Vagina (tissue), 2 donors: ENCODE data around the gene AGBL4. TPM values are rescaled to one million over a fixed set of nuclear protein-coding genes. Genes with fewer than 3 reads are reported as not detected.

Experiments used
- DNase-seq, 2 donors: peaks; one replicate each; pipeline ENCODE4 v3.0.0-alpha.2; 2017; ENCODE audit errors: extremely low spot score in 2 of 2
- H3K27ac ChIP-seq: fragments of 200-600 bp; sonication (generic); one replicate; pipeline ENCODE4 v1.5.1; 2019
- H3K27me3 ChIP-seq: fragments of 200-600 bp; sonication (generic); one replicate; pipeline ENCODE4 v1.5.1; 2019
- H3K36me3 ChIP-seq, 2 donors: fragments of 200-600 bp; sonication (generic); one replicate each; pipeline ENCODE4 v1.5.1; 2017 to 2019
- H3K4me1 ChIP-seq: fragments of 200-600 bp; sonication (generic); one replicate; pipeline ENCODE4 v1.5.1; 2019
- H3K4me3 ChIP-seq, 2 donors: fragments of 200-600 bp; sonication (generic); 1 replicate in 1 of 2; 2 replicates in 1 of 2; pipeline ENCODE4 v1.5.1; 2016 to 2019
- H3K9me3 ChIP-seq: fragments of 200-600 bp; sonication (generic); one replicate; pipeline ENCODE4 v1.5.1; 2019
- CTCF ChIP-seq, 3 experiments: fragments of 450-650 bp in 2 of 3; fragments of 200-600 bp in 1 of 3; sonication (generic) in 1 of 3; IDR thresholded peaks; one replicate each; pipeline ENCODE4 v1.5.1; 2017 to 2019; ENCODE audit warnings: antibody characterized with exemption in 3 of 3, mild to moderate bottlenecking in 2 of 3, moderate library complexity in 2 of 3
- POLR2A ChIP-seq, 2 donors: fragments of 450-650 bp; IDR thresholded peaks; one replicate each; pipeline ENCODE4 v1.6.1; 2017; ENCODE audit warnings: antibody characterized with exemption in 2 of 2, mild to moderate bottlenecking in 2 of 2, moderate library complexity in 2 of 2
- POLR2AphosphoS5 ChIP-seq, 2 donors: sonication (generic); formaldehyde crosslinking; IDR thresholded peaks; one replicate each; pipeline ENCODE4 v1.9.0; 2017; ENCODE audit warnings: antibody characterized with exemption in 2 of 2, mild to moderate bottlenecking in 2 of 2, low read depth in 1 of 2; ENCODE audit not compliant: insufficient read depth in 1 of 2
- intact Hi-C: fragments of 100-400 bp; cut with DNase I; formaldehyde crosslinking; loops from one replicate; pipeline ENCODE4 v1.15.1; 2023
- total RNA-seq: library from RNA; depleted of rRNA; stranded (reverse); fragments of >200 nt; gene quantifications from one replicate; pipeline ENCODE4 v1.2.3, GENCODE V29; 2016

Gene AGBL4
- total RNA-seq, 1 donor from 2014 or later = not detected

GRCh38 chr1:48846441-48846840 lies 1177.3 kb downstream of the AGBL4 start:
- H3K4me3 ChIP-seq = no peak overlapping the region
- intact Hi-C loops = no loop called here

GRCh38 chr1:48844187-48844586 lies 1179.6 kb downstream of the AGBL4 start:
- no peak overlapping the region for H3K27ac ChIP-seq
- DNase-seq = no peak
- H3K36me3 ChIP-seq = no peaks in the 10 kb centered on the region
- TF ChIP-seq POLR2AphosphoS5 (IDR thresholded peaks at IDR 0.05; ENCODE audit: insufficient read depth in 1 of 2, low read depth in 1 of 2) (no peak), CTCF (IDR thresholded peaks at IDR 0.05) (no peak), POLR2A (IDR thresholded peaks at IDR 0.05) (no peak)
- H3K4me3 ChIP-seq = no peak overlapping the region
- intact Hi-C loops = no loop called here
- no peaks in the 10 kb centered on the region for H3K27me3 ChIP-seq
- no peaks in the 10 kb centered on the region for H3K4me1 ChIP-seq
- H3K9me3 ChIP-seq = no peaks in the 10 kb centered on the region

More at GRCh38 chr1:48846441-48846840, 1177.3 kb downstream of the AGBL4 start:
- TF ChIP-seq POLR2AphosphoS5 (IDR thresholded peaks at IDR 0.05; ENCODE audit: insufficient read depth in 1 of 2, low read depth in 1 of 2) (no peak), CTCF (IDR thresholded peaks at IDR 0.05) (no peak), POLR2A (IDR thresholded peaks at IDR 0.05) (no peak)
- Histone ChIP-seq H3K27ac (no peak overlapping the region), H3K36me3 (no peaks in the 10 kb centered on the region), H3K27me3 (no peaks in the 10 kb centered on the region), H3K4me1 (no peaks in the 10 kb centered on the region), H3K9me3 (no peaks in the 10 kb centered on the region)
- no peak for DNase-seq

GRCh38 chr1:48841966-48842365 lies 1181.8 kb downstream of the AGBL4 start:
- no peaks in the 10 kb centered on the region for H3K36me3 ChIP-seq
- intact Hi-C loops = no loop called here
- no peaks in the 10 kb centered on the region for H3K27me3 ChIP-seq
- no peaks in the 10 kb centered on the region for H3K4me1 ChIP-seq
- TF ChIP-seq POLR2AphosphoS5 (IDR thresholded peaks at IDR 0.05; ENCODE audit: insufficient read depth in 1 of 2, low read depth in 1 of 2) = no peak
- no peak for TF ChIP-seq CTCF (IDR thresholded peaks at IDR 0.05)
- no peak for TF ChIP-seq POLR2A (IDR thresholded peaks at IDR 0.05)
- H3K4me3 ChIP-seq = no peak overlapping the region
- H3K27ac ChIP-seq = no peak overlapping the region
- DNase-seq = no peak
- no peaks in the 10 kb centered on the region for H3K9me3 ChIP-seq

- Histone ChIP-seq H3K27me3 (no peaks in the 10 kb centered on the region), H3K36me3 (no peaks in the 10 kb centered on the region), H3K27ac (no peak overlapping the region), H3K9me3 (no peaks in the 10 kb centered on the region), H3K4me3 (no peak overlapping the region), H3K4me1 (no peaks in the 10 kb centered on the region)
- DNase-seq = no peak
- TF ChIP-seq POLR2A (IDR thresholded peaks at IDR 0.05) = no peak
- no peak for TF ChIP-seq POLR2AphosphoS5 (IDR thresholded peaks at IDR 0.05; ENCODE audit: insufficient read depth in 1 of 2, low read depth in 1 of 2)
- TF ChIP-seq CTCF (IDR thresholded peaks at IDR 0.05) = no peak
- intact Hi-C loops = no loop called here
Measured at GRCh38 chr1:48841461-48841860, 1182.3 kb downstream of the AGBL4 start.

GRCh38 chr1:48831120-48831978 lies 1192.4 kb downstream of the AGBL4 start:
- Histone ChIP-seq H3K4me3 (no peak overlapping the region), H3K4me1 (peaks cover 8% of the 10 kb centered on the region), H3K36me3 (no peaks in the 10 kb centered on the region), H3K9me3 (no peaks in the 10 kb centered on the region), H3K27me3 (no peaks in the 10 kb centered on the region), H3K27ac (no peak overlapping the region)
- no peak for DNase-seq
- intact Hi-C loops = no loop called here
- TF ChIP-seq CTCF (IDR thresholded peaks at IDR 0.05) = no peak
- no peak for TF ChIP-seq POLR2AphosphoS5 (IDR thresholded peaks at IDR 0.05; ENCODE audit: insufficient read depth in 1 of 2, low read depth in 1 of 2)
- no peak for TF ChIP-seq POLR2A (IDR thresholded peaks at IDR 0.05)
